ENCODE results near the gene MEOX1.

Gene MEOX1

GRCh38 chr17:43652124-43652480, 9.6 kb downstream of the MEOX1 start:
- DNase-seq: no peak

DNA sequence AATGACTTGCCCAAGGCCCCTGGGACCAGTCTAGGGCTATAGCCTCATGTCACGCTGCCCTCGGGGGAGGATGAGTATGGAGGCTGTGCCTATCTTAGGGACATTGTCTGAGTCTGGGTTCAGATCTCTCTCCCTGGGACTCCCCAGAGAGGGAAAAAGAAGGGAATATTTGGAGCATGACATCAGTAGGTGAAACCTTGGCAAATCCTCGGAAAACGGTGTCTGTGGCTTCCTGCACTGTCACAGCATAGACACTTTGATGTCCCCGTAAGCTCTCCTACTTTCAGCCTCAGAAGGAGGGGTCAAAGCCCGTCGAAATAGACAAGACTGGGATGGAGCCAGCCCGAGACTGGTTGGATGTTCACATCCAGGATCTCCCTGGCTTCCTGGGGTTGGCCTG, 11.3 kb downstream of the MEOX1 start:
- no peak for DNase-seq

DNA sequence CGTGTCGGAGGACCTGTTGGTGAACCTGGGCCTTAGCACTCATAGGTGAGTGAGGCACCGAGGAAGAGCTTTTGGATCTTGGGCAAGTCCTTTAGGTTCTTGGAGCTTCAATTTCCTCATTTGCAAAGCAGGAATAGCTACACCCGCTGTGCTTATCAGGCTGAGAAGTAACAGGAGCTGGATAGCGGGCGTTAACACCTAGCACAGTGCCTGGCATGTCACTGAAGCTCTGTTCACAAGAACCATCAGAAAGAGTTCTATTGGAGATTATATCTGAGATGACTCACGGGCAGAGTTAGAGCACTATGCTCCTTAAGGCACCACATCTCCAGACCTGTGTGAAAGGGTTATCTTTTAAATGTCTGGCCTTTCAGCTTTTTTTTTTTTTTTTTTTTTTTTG, 12.8 kb downstream of the MEOX1 start:
- DNase-seq: no peak

GRCh38 chr17:43645765-43646481, 15.8 kb downstream of the MEOX1 start:
- DNase-seq: no peak

DNA sequence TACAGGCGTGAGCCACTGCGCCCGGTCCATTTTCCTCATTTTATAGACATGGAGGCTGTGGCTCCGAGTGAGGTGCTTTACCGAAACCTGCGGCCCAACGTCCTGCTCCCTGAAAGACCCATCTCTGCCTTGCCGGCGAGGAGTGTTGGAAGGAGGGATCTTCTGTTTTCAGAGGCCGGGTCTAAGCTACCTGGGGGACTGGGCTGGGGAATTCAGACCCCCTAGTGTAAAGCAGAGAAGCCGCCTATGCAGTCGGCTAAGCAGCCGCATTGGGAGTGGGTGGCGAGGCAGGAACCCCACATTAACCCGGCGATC, 16.3 kb downstream of the MEOX1 start:
- no peak for DNase-seq

- no peak for DNase-seq
Observed at GRCh38 chr17:43644081-43644480, 17.6 kb downstream of the MEOX1 start.

DNA sequence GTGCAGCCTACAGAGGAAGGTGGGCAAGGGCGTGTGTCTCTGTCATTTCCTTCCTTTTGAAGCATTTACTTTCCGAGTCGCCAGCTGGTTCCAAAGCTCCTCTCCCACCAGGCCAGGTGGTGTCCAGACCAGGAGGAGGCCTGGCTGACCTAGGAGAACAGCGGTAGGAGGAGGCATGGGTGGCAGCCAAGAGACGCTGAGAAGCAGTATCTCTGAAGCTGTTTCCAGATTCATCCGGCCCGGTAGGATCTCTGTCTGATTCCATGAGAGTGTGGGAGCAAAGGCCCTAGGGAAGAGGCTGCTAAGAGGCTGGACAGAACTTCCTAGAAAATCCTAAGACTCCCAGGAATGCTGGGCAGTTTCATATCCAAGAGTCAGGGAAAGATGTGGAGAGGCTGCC, 20.3 kb downstream of the MEOX1 start:
- no peak for DNase-seq

DNA sequence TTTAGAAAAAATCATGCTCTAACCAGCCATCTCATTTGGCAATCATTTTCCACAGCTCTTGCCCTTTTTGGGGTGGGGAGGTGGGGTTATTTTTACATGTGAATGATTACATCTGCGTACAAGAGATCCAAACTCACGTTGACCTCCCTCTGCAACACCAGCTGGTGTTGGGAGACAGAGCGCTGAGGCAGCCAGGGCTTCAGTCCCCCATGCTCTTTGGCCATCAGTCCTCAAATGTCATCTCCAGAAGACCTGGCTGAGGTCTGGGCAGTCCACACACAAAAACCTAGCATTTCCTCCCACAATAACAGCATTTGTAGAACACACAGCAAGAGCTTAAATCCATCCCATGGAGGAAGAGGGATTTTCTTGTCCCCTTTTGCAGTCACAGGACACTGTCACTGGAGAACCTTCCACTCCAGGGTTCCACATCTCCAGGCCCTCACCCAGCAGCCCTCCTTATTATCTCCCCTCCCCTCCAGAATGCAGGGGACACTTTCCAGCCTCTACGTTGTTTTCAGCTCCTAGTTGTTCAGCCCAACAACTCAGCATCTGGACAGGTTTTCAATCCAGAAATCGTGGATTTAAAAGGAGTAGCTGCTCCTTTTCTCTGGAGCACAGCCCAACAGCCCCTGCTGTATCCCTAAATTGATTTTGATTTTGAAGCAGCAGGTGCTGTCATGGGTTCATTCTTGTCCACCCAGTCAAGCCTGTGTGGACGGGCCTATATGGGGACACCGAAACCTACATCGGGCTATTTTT, 21.1 kb downstream of the MEOX1 start:
- DNase-seq: no peak

- DNase-seq: no peak
Observed at GRCh38 chr17:43637563-43638323, 24.0 kb downstream of the MEOX1 start.

GRCh38 chr17:43636426-43636825, 25.3 kb downstream of the MEOX1 start:
- no peak for DNase-seq

- no peak for DNase-seq
Observed at GRCh38 chr17:43634591-43635125, 27.1 kb downstream of the MEOX1 start.

DNA sequence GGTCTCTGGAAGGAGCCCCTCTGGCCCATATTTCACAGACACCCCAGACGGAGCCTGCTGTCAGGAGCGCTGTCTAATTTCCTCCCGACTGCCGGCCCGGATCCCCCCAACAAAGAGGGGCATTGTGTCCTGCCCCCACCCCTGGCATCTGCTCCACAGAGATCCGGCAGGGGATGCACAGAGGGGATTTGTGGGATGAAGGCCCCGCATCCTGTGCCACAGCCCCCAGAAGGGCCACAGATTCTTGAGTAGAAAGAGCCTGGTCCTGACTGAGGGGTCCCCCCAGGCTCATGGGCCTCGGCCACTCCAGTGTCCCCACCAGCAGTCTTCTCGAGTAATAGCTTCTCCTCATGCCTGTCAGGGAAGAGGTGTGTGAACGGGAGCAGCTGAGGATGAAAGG, 29.5 kb downstream of the MEOX1 start:
- no peak for DNase-seq

GRCh38 chr17:43631429-43631828, 30.3 kb downstream of the MEOX1 start:
- no peak for DNase-seq

GRCh38 chr17:43628089-43628650, 33.6 kb downstream of the MEOX1 start:
- no peak for DNase-seq

GRCh38 chr17:43627653-43628052, 34.1 kb downstream of the MEOX1 start:
- DNase-seq: no peak

DNA sequence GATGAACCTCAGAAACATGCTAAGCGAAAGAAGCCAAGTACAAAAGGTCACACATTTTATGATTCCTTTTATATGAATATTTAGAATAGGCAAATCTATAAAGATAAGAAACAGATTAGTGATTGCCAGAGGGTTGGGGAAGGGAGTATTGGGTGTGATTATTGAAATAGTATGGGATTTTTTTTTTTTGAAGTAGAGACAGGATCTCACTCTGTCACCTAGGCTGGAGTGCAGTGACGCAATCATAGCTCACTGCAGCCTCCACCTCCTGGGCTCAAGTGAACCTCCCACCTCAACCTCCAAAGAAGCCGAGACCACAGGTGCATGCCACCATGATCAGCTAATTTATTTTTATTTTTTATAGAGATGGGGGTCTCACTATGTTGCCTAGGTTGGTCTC, 35.7 kb downstream of the MEOX1 start:
- DNase-seq: no peak

DNA sequence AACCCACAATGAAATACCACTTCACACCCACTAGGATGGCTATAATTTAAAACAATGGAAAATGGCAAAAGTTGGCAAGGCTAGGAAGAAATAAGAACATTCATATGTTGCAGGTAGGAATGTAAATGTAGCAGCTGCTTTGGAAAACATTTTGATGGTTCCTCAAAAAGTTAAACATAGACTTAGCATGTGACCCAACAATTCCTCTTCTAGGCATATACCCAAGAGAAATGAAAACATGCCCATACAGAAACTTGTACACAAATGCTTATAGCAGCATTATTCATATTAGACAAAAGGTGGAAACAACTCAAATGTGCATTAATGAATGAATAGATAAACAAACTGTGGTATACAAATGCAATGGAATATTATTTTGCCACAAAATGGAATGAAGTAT, 36.1 kb downstream of the MEOX1 start:
- DNase-seq: no peak

DNA sequence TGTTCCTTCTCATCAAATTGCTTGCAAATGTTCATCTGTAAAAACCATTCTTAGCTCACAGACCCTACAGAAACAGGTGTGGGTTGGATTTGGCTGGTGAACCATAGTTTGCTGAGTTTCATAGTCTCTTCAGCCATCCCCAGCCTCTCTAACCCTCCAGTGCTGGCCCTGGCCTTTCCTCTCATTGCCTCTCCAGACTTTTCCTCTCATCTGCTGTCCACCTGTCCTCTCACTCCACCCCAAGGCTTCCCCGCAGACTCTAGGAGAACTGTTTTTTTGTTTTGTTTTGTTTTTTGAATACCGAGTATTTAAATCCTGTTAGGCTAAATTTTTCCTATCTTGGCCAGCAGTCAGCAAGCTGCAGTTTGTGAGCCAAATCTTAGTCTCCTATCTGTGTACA, 41.1 kb downstream of the MEOX1 start:
- no peak for DNase-seq

GRCh38 chr17:43620147-43620546, 41.6 kb downstream of the MEOX1 start:
- DNase-seq: no peak

DNA sequence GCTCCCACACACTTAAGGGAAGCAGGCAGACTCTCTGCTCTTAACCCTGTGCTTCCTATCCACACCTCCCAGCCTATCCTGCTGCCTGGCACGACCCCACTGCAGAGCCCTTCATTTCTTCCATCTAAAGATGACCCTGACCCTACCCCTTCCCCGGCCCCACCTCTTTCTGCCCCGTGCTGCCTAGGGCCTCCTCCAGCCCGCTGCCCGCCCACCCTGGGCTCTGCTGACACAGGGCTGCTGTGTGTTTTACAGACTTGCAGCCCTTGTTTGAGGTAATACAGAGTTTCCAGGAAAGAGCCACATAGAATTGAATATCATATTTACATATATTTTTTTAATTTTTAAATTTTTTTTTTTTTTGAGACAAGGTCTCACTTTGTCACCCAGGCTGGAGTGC, 42.0 kb downstream of the MEOX1 start:
- DNase-seq: no peak

DNA sequence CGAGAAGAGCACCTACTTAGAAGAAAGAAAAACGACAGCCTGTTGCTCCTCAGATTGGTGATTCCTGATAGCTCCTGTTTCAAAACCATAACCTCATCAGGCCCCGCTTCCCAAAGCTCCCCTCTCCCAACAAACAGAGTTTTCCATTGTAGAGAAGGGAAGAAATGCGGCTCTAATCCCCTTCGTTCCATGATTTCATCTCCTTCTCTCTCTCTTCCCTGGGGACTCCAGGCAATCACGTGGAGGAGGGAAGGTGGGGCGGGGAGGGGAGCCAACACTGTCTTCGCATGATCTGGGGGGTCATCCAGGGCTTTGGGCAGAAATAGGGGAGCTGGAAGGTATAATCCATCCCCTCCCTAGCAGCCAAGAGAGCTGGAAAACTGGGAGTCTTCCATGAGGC, 43.4 kb downstream of the MEOX1 start:
- DNase-seq: no peak

GRCh38 chr17:43616852-43617251, 44.9 kb downstream of the MEOX1 start:
- no peak for DNase-seq

DNA sequence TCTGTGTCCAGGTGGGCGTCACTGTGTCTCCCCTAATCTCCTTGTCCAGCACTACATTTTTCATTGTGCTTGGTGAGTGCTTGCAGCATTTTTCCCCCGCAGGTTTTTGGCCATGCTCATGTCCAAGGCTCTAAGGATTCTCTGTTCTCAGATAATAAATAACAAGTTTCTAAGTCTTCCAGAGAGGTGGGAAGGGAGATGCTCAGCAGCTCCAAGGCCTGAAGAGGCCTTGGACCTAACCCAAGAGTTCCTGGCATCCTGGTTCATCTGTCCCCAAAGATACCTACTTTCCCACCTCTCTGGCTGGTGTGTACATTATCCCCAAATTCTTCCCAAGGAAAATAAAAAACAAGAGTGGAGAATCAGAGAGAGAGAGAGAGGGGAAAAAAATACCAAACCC, 45.3 kb downstream of the MEOX1 start:
- no peak for DNase-seq

DNA sequence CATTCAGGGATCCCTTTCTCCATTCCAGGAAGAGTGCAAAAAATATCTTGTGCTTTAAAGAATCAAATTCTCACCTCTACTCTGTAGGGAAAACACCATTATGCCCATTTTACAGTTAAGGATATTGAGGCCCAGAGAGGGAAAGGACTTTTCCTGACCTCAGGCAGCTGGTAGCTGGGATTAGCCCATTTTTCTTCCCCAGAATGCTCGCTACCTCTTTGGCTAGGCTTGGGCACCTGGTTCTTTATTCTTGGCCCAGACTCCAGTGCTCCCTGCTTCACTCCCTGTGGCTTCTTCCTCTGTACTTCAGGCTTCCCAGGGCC, 45.7 kb downstream of the MEOX1 start:
- no peak for DNase-seq

All from DMS79 (cell line).